ENCODE measurements around the gene MARCO. TPM values are rescaled to one million over a fixed set of nuclear protein-coding genes. Genes with fewer than 3 reads are reported as not detected.

MARCO gene
- total RNA-seq, 1 experiment from 2014 or later = not detected

DNA sequence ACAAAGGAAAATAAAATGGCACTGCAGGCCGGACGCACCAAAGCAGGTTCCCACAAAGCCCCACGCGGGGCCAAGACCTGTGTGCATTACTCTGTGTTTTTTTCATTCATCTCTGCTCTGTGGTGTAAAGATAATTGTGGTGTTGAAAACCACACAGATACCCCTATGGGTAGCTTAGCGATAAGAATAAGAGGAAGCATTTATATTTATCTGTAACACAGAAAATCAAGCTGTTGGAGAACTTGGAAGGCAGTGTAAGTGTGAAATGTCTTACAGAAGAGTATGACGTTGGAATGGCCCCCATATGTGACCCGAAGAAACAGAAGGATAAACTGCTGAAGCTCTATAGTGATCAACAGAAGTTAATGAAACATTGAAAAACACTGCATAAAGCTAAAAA is 20.3 kb upstream of the MARCO start:
- no peak for TF ChIP-seq EZH2 (IDR thresholded peaks at IDR 0.05; ENCODE audit: low read depth)
- TF ChIP-seq, protein P1, sequence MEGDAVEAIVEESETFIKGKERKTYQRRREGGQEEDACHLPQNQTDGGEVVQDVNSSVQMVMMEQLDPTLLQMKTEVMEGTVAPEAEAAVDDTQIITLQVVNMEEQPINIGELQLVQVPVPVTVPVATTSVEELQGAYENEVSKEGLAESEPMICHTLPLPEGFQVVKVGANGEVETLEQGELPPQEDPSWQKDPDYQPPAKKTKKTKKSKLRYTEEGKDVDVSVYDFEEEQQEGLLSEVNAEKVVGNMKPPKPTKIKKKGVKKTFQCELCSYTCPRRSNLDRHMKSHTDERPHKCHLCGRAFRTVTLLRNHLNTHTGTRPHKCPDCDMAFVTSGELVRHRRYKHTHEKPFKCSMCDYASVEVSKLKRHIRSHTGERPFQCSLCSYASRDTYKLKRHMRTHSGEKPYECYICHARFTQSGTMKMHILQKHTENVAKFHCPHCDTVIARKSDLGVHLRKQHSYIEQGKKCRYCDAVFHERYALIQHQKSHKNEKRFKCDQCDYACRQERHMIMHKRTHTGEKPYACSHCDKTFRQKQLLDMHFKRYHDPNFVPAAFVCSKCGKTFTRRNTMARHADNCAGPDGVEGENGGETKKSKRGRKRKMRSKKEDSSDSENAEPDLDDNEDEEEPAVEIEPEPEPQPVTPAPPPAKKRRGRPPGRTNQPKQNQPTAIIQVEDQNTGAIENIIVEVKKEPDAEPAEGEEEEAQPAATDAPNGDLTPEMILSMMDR (conservative IDR thresholded peaks at IDR 0.05) = no peak

DNA sequence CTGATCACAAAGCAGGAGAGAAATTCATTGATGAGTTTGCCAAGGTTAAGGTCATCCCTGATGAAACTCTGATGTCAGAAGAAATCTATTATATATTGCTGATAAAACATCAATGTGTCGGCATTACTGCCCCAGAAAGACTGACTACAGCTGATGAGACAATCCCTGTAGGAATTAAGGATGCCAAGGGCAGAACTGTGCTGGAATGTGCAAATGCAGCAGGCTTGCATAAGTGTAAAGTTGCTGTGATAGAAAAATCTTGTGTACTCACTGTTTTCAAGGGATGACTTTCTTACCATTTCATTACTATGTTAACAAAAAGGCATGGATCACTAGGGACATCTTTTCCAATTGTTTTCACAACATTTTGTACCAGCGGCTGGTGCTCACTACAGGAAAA is 19.7 kb upstream of the MARCO start:
- Histone ChIP-seq H3F3A (ENCODE audit: insufficient read depth, low read depth) (no peaks in the 10 kb centered on the region; the same call in 1 of the 2 replicates), H3K27me3 (ENCODE audit: insufficient read depth, low read depth) (0 out of 2 replicates have a peak, but pooled peaks cover 3% of the 10 kb centered on the region), H3K9me2 (ENCODE audit: insufficient read depth) (no peaks in the 10 kb centered on the region), H3K79me2 (ENCODE audit: low read depth) (no peaks in the 10 kb centered on the region), H2AFZ (no peak overlapping the region), H3K4me1 (replicated peaks; ENCODE audit: insufficient read depth) (peaks cover 34% of the 10 kb centered on the region), H3K4me3 (no peak overlapping the region), H3K36me3 (ENCODE audit: low read depth) (no peaks in the 10 kb centered on the region), H4K20me1 (ENCODE audit: insufficient read depth) (no peaks in the 10 kb centered on the region), H3K4me2 (no peak overlapping the region), H3K27ac (no peak overlapping the region), H3K9me3 (ENCODE audit: insufficient read depth, low read depth) (no peaks in the 10 kb centered on the region; the same call in none of the 2 replicates)
- BruUV-seq (replicated peaks) = no TSS peak
- intact Hi-C loops (cut with micrococcal nuclease; ENCODE audit: unreplicated experiment) = no loop called here
- CTCF ChIA-PET = no interaction called here
- DNase-seq = peak in 1 of 2 experiments; percentile 34
- POLR2A ChIA-PET (ENCODE audit: unreplicated experiment) = no interaction called here
- no peak for TF ChIP-seq EZH2 (IDR thresholded peaks at IDR 0.05; ENCODE audit: low read depth)
- TF ChIP-seq, protein P1 (conservative IDR thresholded peaks at IDR 0.05) = no peak

More for the DNA sequence above, 20.3 kb upstream of the MARCO start:
- Histone ChIP-seq H3K4me3 (no peak overlapping the region), H3F3A (ENCODE audit: insufficient read depth, low read depth) (no peaks in the 10 kb centered on the region; the same call in 1 of the 2 replicates), H3K36me3 (ENCODE audit: low read depth) (no peaks in the 10 kb centered on the region), H3K9me3 (ENCODE audit: insufficient read depth, low read depth) (no peaks in the 10 kb centered on the region; the same call in none of the 2 replicates), H3K27ac (no peak overlapping the region), H3K4me2 (no peak overlapping the region), H3K27me3 (ENCODE audit: insufficient read depth, low read depth) (0 out of 2 replicates have a peak, but pooled peaks cover 3% of the 10 kb centered on the region), H3K4me1 (replicated peaks; ENCODE audit: insufficient read depth) (peaks cover 30% of the 10 kb centered on the region), H4K20me1 (ENCODE audit: insufficient read depth) (no peaks in the 10 kb centered on the region), H3K79me2 (ENCODE audit: low read depth) (no peaks in the 10 kb centered on the region), H2AFZ (no peak overlapping the region), H3K9me2 (ENCODE audit: insufficient read depth) (no peaks in the 10 kb centered on the region)
- ChIA-PET CTCF (no interaction called here), POLR2A (ENCODE audit: unreplicated experiment) (no interaction called here)
- DNase-seq = peak in 1 of 2 experiments; percentile 25
- BruUV-seq (replicated peaks) = no TSS peak
- intact Hi-C loops (cut with micrococcal nuclease; ENCODE audit: unreplicated experiment) = no loop called here

DNA sequence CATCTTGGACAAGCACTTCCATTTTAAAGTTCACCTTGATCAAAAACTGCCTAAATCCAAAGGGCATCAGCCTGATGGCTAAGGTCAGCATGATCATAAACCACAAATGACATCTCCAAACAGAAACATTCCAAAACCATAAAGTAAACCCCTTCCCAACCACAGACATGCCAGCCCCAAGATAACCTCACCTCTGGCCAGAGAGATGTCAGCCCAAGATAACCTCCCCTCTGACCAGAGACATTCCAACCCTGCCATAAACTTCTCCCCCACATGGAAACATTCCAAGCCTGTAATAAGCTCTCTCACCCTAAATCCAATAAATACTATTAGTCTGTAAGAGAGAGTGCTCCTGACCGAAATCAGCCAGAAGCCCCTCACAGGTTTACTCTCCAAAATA is 18.6 kb upstream of the MARCO start:
- Histone ChIP-seq H3K4me2 (peak overlapping the region; percentile 52), H3K4me3 (no peak overlapping the region), H3K9me3 (ENCODE audit: insufficient read depth, low read depth) (no peaks in the 10 kb centered on the region; the same call in none of the 2 replicates), H3K27ac (peak overlapping the region; percentile 36), H3K36me3 (ENCODE audit: low read depth) (no peaks in the 10 kb centered on the region), H2AFZ (no peak overlapping the region), H3K27me3 (ENCODE audit: insufficient read depth, low read depth) (0 out of 2 replicates have a peak, but pooled peaks cover 3% of the 10 kb centered on the region), H3K4me1 (replicated peaks; ENCODE audit: insufficient read depth) (peaks cover 34% of the 10 kb centered on the region), H3K9me2 (ENCODE audit: insufficient read depth) (no peaks in the 10 kb centered on the region), H3K79me2 (ENCODE audit: low read depth) (no peaks in the 10 kb centered on the region), H4K20me1 (ENCODE audit: insufficient read depth) (no peaks in the 10 kb centered on the region), H3F3A (ENCODE audit: insufficient read depth, low read depth) (no peaks in the 10 kb centered on the region; the same call in 1 of the 2 replicates)
- ChIA-PET CTCF (no interaction called here), POLR2A (ENCODE audit: unreplicated experiment) (no interaction called here)
- peak in 1 of 2 experiments; percentile 93 for DNase-seq
- no peak for TF ChIP-seq EZH2 (IDR thresholded peaks at IDR 0.05; ENCODE audit: low read depth)
- TF ChIP-seq, protein P1 (conservative IDR thresholded peaks at IDR 0.05) = no peak
- BruUV-seq (replicated peaks) = no TSS peak
- intact Hi-C loops (cut with micrococcal nuclease; ENCODE audit: unreplicated experiment) = no loop called here

All from PC-9 (cell line).